ENCODE measurements around the gene FOSB.

DNA sequence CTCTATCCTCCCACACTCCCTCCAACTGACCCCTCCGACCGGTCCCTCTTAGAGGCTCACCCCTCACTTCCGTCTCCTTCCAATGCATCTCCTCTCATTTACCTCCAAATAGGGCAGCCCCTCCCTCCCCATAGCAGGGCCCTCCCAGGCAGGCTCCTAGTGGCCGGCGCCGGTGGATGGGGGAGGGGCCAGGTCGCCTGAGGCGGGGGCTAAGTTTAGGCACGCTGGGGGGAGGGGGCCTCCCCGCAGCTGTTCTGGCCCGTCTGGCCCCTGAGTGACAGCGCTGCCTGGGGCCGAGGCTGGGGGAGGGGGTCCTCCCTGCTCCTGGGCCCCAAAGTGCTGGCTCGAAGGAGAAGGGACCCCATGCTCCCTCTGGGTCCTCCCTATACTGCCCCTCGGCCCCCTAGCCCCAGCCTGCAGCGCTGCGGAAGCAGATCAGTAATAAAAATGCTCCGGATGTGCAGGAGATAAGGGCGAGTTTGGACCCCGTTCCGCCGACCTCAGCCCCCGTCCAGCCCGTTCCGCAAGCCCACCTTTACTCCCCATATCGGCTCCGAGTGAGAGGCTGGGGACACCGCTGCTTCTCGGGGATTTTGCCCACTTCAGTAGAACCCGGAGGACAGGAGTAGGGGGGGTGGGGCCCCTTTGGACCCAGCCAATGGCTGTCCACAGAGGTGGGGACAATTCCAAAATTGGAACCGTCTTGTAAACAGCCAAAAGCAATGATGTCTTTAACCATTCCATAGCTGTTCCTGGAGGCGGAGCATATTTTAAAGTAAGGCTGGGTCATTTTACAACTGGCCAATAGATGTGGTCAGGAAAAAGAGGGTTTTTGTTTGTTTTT, 25.1 kb downstream of the FOSB start:
- TF ChIP-seq, protein P1, sequence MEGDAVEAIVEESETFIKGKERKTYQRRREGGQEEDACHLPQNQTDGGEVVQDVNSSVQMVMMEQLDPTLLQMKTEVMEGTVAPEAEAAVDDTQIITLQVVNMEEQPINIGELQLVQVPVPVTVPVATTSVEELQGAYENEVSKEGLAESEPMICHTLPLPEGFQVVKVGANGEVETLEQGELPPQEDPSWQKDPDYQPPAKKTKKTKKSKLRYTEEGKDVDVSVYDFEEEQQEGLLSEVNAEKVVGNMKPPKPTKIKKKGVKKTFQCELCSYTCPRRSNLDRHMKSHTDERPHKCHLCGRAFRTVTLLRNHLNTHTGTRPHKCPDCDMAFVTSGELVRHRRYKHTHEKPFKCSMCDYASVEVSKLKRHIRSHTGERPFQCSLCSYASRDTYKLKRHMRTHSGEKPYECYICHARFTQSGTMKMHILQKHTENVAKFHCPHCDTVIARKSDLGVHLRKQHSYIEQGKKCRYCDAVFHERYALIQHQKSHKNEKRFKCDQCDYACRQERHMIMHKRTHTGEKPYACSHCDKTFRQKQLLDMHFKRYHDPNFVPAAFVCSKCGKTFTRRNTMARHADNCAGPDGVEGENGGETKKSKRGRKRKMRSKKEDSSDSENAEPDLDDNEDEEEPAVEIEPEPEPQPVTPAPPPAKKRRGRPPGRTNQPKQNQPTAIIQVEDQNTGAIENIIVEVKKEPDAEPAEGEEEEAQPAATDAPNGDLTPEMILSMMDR (IDR thresholded peaks at IDR 0.05): no peak
- TF ChIP-seq POLR2AphosphoS5 (IDR thresholded peaks at IDR 0.05) (no peak), POLR2A (IDR thresholded peaks at IDR 0.05) (no peak)

Measured in breast epithelium (tissue), 3 donors.